H9 (cell line): Measurements from ENCODE around the gene TBC1D30. TPM values are rescaled to one million over a fixed set of nuclear protein-coding genes. Genes with fewer than 3 reads are reported as not detected.

ENCODE experiments used
- DNase-seq: peaks from one replicate; pipeline ENCODE4 v3.0.0-alpha.2; 2017
- H2AFZ ChIP-seq: one replicate; pipeline ENCODE4 v1.6.1; 2013; ENCODE audit warnings: mild to moderate bottlenecking, low read length, control low read depth, moderate library complexity
- H2AK5ac ChIP-seq: 2 replicates; pipeline ENCODE4 v1.6.1; 2013; ENCODE audit warnings: low read length, control low read depth, mixed read lengths; ENCODE audit not compliant: insufficient read length
- H2BK120ac ChIP-seq: one replicate; pipeline ENCODE4 v1.6.1; 2013; ENCODE audit warnings: low read depth, mild to moderate bottlenecking, low read length, control low read depth, inconsistent platforms; ENCODE audit not compliant: poor library complexity, severe bottlenecking
- H2BK12ac ChIP-seq: 2 replicates; pipeline ENCODE4 v1.6.1; 2013; ENCODE audit warnings: low read length, control low read depth, mixed read lengths, low read depth; ENCODE audit not compliant: insufficient read length
- H2BK15ac ChIP-seq: 2 replicates; pipeline ENCODE4 v1.6.1; 2013; ENCODE audit warnings: low read depth, low read length, control low read depth
- H2BK20ac ChIP-seq: one replicate; pipeline ENCODE4 v1.6.1; 2013; ENCODE audit warnings: low read depth, mild to moderate bottlenecking, low read length, control low read depth, inconsistent platforms; ENCODE audit not compliant: poor library complexity, severe bottlenecking
- H2BK5ac ChIP-seq: 2 replicates; pipeline ENCODE4 v1.6.1; 2013; ENCODE audit warnings: low read length, control low read depth, mixed read lengths; ENCODE audit not compliant: insufficient read length
- H3K14ac ChIP-seq: 2 replicates; pipeline ENCODE4 v1.6.1; 2013; ENCODE audit warnings: low read length, control low read depth; ENCODE audit not compliant: insufficient read depth
- H3K18ac ChIP-seq: 2 replicates; pipeline ENCODE4 v1.6.1; 2013; ENCODE audit warnings: low read depth, mild to moderate bottlenecking, mixed read lengths, low read length, control low read depth; ENCODE audit not compliant: insufficient read length
- H3K23ac ChIP-seq: 2 replicates; pipeline ENCODE4 v1.6.1; 2013; ENCODE audit warnings: low read length, control low read depth, mixed read lengths, low read depth; ENCODE audit not compliant: insufficient read length
- H3K23me2 ChIP-seq: 2 replicates; pipeline ENCODE4 v1.6.1; 2013; ENCODE audit warnings: low read depth, mild to moderate bottlenecking, mixed read lengths, low read length, control low read depth; ENCODE audit not compliant: insufficient read length, poor library complexity, severe bottlenecking
- H3K27ac ChIP-seq: 2 replicates; pipeline ENCODE4 v1.5.1; 2013; ENCODE audit warnings: low read length, control low read depth, mixed read lengths, low read depth; ENCODE audit not compliant: insufficient read length
- H3K27me3 ChIP-seq: 2 replicates; pipeline ENCODE4 v1.6.1; 2013; ENCODE audit warnings: low read length, control low read depth, inconsistent platforms; ENCODE audit not compliant: insufficient read depth
- H3K4ac ChIP-seq: 2 replicates; pipeline ENCODE4 v1.6.1; 2013; ENCODE audit warnings: low read depth, mild to moderate bottlenecking, control low read depth, inconsistent platforms, low read length, moderate library complexity
- H3K4me1 ChIP-seq: 2 replicates; pipeline ENCODE4 v1.6.1; 2013; ENCODE audit warnings: low read length, control low read depth, inconsistent platforms; ENCODE audit not compliant: insufficient read depth
- H3K4me2 ChIP-seq: 2 replicates; pipeline ENCODE4 v1.6.1; 2013; ENCODE audit warnings: low read length, control low read depth, mixed read lengths; ENCODE audit not compliant: insufficient read length, insufficient read depth
- H3K56ac ChIP-seq: 2 replicates; pipeline ENCODE4 v1.6.1; 2013; ENCODE audit warnings: low read depth, mild to moderate bottlenecking, mixed read lengths, low read length, control low read depth; ENCODE audit not compliant: insufficient read length
- H3K79me1 ChIP-seq: 2 replicates; pipeline ENCODE4 v1.6.1; 2013; ENCODE audit warnings: low read depth, mild to moderate bottlenecking, moderate library complexity, low read length, control low read depth, inconsistent platforms; ENCODE audit not compliant: insufficient read depth, poor library complexity, severe bottlenecking
- H3K79me2 ChIP-seq: 2 replicates; pipeline ENCODE4 v1.6.1; 2013; ENCODE audit warnings: low read length, control low read depth, inconsistent platforms; ENCODE audit not compliant: insufficient read depth
- H3K9ac ChIP-seq: 2 replicates; pipeline ENCODE4 v1.6.1; 2013; ENCODE audit warnings: low read length, control low read depth, mixed read lengths; ENCODE audit not compliant: insufficient read length; ENCODE audit errors: extremely low read depth
- H3K9me3 ChIP-seq: one replicate; pipeline ENCODE4 v1.6.1; 2013; ENCODE audit warnings: low read depth, low read length, inconsistent platforms; ENCODE audit not compliant: control insufficient read depth
- H3T11ph ChIP-seq: one replicate; pipeline ENCODE4 v1.6.1; 2013; ENCODE audit warnings: mild to moderate bottlenecking, low read length, control low read depth, inconsistent platforms
- H4K20me1 ChIP-seq: one replicate; pipeline ENCODE4 v1.6.1; 2013; ENCODE audit not compliant: control insufficient read depth, insufficient read length, insufficient read depth
- H4K5ac ChIP-seq: 2 replicates; pipeline ENCODE4 v1.6.1; 2013; ENCODE audit warnings: low read depth, mild to moderate bottlenecking, mixed read lengths, low read length, control low read depth; ENCODE audit not compliant: insufficient read length
- H4K8ac ChIP-seq: replicated peaks from 2 replicates; pipeline ENCODE4 v1.6.1; 2013; ENCODE audit warnings: low read length, control low read depth, mixed read lengths, low read depth; ENCODE audit not compliant: insufficient read length
- H4K91ac ChIP-seq: 2 replicates; pipeline ENCODE4 v1.6.1; 2013; ENCODE audit warnings: low read depth, mild to moderate bottlenecking, moderate library complexity, mixed read lengths, low read length, control low read depth; ENCODE audit not compliant: insufficient read length
- H3K27ac Mint-ChIP-seq, 3 experiments: 2 replicates in 2 of 3; 3 replicates in 1 of 3; pipeline ENCODE4 v1.8.0; 2020 to 2021; ENCODE audit warnings: mixed read lengths in 3 of 3, mild to moderate bottlenecking in 1 of 3, moderate library complexity in 1 of 3
- H3K27me3 Mint-ChIP-seq: 2 replicates; pipeline ENCODE4 v1.8.0; 2021; ENCODE audit warnings: low read depth, mild to moderate bottlenecking, moderate library complexity, mixed read lengths
- H3K36me3 Mint-ChIP-seq, 3 experiments: 2 replicates in 2 of 3; 3 replicates in 1 of 3; pipeline ENCODE4 v1.8.0; 2020 to 2021; ENCODE audit warnings: low read depth in 3 of 3, mixed read lengths in 3 of 3; ENCODE audit not compliant: insufficient read depth in 1 of 3
- H3K4me1 Mint-ChIP-seq, 2 experiments: 2 replicates each; pipeline ENCODE4 v1.8.0; 2020; ENCODE audit warnings: mixed read lengths in 2 of 2
- H3K4me3 Mint-ChIP-seq, 2 experiments: 2 replicates in 1 of 2; 3 replicates in 1 of 2; pipeline ENCODE4 v1.8.0; 2020 to 2021; ENCODE audit warnings: mild to moderate bottlenecking in 2 of 2, mixed read lengths in 2 of 2, moderate library complexity in 1 of 2
- H3K9me3 Mint-ChIP-seq, 2 experiments: 2 replicates in 1 of 2; 3 replicates in 1 of 2; pipeline ENCODE4 v1.8.0; 2020; ENCODE audit warnings: mild to moderate bottlenecking in 2 of 2, mixed read lengths in 2 of 2, moderate library complexity in 1 of 2
- CTCF ChIP-seq: fragments of 200-600 bp; sonication (generic); conservative IDR thresholded peaks from 3 replicates; pipeline ENCODE4 v1.8.0; 2021; ENCODE audit warnings: antibody characterized with exemption, mild to moderate bottlenecking
- WGBS: extraction: QIAGEN DNeasy Blood & Tissue Kit; methylation state at CpG from one replicate; pipeline ENCODE4 v1.1.7; 2013; ENCODE audit warnings: missing lambda C conversion rate, low lambda C conversion rate, mixed read lengths; ENCODE audit not compliant: insufficient read length; ENCODE audit errors: extremely low coverage; 5-methylcytosine and 5-hydroxymethylcytosine counted together
- total RNA-seq: library from RNA; stranded (reverse); gene quantifications from 2 replicates; pipeline ENCODE4 v1.2.1, GENCODE V29; 2021

TBC1D30 gene
- total RNA-seq, 1 experiment from 2014 or later: 1.6 TPM

GRCh38 chr12:64893961-64894360 is 69.5 kb downstream of the TBC1D30 start:
- no peak overlapping the region for H4K8ac ChIP-seq
- no peak overlapping the region for H2BK5ac ChIP-seq
- no peak overlapping the region for H2BK12ac ChIP-seq
- H4K5ac ChIP-seq: no peak overlapping the region
- H3K79me2 ChIP-seq: no peaks in the 10 kb centered on the region; the same call in 1 of the 2 replicates
- no peak overlapping the region for H3K14ac ChIP-seq
- no peak for DNase-seq
- H2AFZ ChIP-seq: no peak overlapping the region
- no peak overlapping the region for H4K91ac ChIP-seq
- Mint-ChIP-seq H3K27ac (no peak overlapping the region), H3K4me3 (no peak overlapping the region), H3K27me3 (no peaks in the 10 kb centered on the region; the same call in 1 of the 2 replicates), H3K4me1 (peaks cover 21 to 22% of the 10 kb centered on the region in 2 experiments), H3K36me3 (no peaks in the 10 kb centered on the region), H3K9me3 (no peaks in the 10 kb centered on the region)
- no peak overlapping the region for H2AK5ac ChIP-seq
- no peak overlapping the region for H3K9ac ChIP-seq
- H3K4ac ChIP-seq: no peak overlapping the region
- no peak overlapping the region for H3K18ac ChIP-seq
- H2BK120ac ChIP-seq: no peak overlapping the region
- H3K9me3 ChIP-seq: no peaks in the 10 kb centered on the region
- no peak overlapping the region for H3K4me2 ChIP-seq
- H3K79me1 ChIP-seq: no peaks in the 10 kb centered on the region
- WGBS: no CpG with 5 or more reads among the region's 4 CpGs
- H4K20me1 ChIP-seq: no peaks in the 10 kb centered on the region
- TF ChIP-seq CTCF: no peak
- no peak overlapping the region for H3K27ac ChIP-seq
- no peak overlapping the region for H3K56ac ChIP-seq
- H3K23me2 ChIP-seq: no peaks in the 10 kb centered on the region
- H2BK20ac ChIP-seq: no peak overlapping the region
- no peaks in the 10 kb centered on the region for H3K27me3 ChIP-seq
- no peak overlapping the region for H3T11ph ChIP-seq
- peaks cover 7% of the 10 kb centered on the region for H3K4me1 ChIP-seq
- H2BK15ac ChIP-seq: no peak overlapping the region
- no peak overlapping the region for H3K23ac ChIP-seq
